ENCODE data around the gene EPB41.

DNA sequence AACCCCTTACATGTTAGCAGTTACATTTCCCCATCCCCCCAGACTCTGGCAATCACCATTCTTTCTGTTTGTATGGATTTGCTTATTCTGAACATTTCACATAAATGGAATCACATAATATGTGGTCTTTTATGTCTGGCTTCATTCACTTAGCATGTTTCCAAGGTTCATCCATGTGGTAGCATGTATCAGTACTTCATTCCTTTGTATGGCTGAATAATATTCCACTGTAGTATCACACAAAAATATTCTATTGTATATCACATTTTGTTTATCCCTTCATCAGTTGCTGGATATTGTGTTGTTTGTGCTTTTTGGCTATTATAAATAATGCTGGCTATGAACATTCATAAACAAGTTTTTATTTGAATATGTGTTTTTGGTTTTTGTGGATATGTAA lies 22.2 kb downstream of the EPB41 start:
- TF ChIP-seq RXRA (IDR thresholded peaks at IDR 0.05): no peak
- TF ChIP-seq, protein P1, sequence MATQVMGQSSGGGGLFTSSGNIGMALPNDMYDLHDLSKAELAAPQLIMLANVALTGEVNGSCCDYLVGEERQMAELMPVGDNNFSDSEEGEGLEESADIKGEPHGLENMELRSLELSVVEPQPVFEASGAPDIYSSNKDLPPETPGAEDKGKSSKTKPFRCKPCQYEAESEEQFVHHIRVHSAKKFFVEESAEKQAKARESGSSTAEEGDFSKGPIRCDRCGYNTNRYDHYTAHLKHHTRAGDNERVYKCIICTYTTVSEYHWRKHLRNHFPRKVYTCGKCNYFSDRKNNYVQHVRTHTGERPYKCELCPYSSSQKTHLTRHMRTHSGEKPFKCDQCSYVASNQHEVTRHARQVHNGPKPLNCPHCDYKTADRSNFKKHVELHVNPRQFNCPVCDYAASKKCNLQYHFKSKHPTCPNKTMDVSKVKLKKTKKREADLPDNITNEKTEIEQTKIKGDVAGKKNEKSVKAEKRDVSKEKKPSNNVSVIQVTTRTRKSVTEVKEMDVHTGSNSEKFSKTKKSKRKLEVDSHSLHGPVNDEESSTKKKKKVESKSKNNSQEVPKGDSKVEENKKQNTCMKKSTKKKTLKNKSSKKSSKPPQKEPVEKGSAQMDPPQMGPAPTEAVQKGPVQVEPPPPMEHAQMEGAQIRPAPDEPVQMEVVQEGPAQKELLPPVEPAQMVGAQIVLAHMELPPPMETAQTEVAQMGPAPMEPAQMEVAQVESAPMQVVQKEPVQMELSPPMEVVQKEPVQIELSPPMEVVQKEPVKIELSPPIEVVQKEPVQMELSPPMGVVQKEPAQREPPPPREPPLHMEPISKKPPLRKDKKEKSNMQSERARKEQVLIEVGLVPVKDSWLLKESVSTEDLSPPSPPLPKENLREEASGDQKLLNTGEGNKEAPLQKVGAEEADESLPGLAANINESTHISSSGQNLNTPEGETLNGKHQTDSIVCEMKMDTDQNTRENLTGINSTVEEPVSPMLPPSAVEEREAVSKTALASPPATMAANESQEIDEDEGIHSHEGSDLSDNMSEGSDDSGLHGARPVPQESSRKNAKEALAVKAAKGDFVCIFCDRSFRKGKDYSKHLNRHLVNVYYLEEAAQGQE (IDR thresholded peaks at IDR 0.05): no peak

Data from liver (tissue), 2 donors.